Epidermal melanocyte (primary cell): ENCODE measurements around the gene CRABP2.

Experiments
- DNase-seq: peaks from one replicate; pipeline ENCODE4 v3.0.0; 2011; ENCODE audit warnings: low spot score; ENCODE audit not compliant: insufficient read length

Gene CRABP2

DNA sequence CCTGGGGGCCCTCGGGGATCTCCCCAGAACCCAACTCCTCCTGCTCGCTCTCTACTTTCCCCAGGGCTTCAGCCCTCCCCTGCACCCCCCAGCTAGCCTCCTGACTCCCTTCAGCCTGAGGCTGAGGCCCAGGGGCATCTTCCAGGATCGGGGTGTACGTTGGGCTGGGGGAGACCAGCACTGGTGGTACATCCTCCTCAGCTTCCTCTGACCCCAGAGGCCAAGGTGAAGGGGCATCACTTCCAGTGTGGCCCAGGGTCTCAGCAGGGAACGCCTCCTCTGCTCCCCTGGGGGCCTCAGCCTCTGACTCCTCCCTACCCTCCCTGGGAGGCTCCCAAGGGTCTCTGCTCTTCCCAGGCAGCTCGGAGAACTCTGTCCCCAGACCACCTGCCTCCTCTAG lies 35.0 kb downstream of the CRABP2 start:
- no peak for DNase-seq

DNA sequence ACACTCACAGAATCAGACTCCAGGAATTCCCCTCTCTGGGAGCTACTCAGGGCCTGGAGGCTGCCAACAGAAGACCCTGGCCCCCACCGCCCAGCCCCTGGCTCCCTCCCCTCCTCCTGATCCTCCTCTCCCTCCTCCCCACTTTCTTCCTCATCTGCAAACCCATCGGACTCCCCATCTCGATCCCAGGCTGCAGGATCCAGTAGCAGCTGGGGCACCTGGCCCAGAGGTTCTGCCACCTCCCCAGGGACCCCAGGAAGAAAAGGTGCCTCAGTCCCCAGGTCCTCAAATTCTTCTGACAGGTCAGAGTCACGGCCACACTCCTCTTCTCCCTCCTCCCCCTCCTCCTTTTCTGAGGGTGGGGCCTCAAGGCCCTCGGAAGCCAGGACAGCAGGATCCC lies 35.6 kb downstream of the CRABP2 start:
- no peak for DNase-seq

DNA sequence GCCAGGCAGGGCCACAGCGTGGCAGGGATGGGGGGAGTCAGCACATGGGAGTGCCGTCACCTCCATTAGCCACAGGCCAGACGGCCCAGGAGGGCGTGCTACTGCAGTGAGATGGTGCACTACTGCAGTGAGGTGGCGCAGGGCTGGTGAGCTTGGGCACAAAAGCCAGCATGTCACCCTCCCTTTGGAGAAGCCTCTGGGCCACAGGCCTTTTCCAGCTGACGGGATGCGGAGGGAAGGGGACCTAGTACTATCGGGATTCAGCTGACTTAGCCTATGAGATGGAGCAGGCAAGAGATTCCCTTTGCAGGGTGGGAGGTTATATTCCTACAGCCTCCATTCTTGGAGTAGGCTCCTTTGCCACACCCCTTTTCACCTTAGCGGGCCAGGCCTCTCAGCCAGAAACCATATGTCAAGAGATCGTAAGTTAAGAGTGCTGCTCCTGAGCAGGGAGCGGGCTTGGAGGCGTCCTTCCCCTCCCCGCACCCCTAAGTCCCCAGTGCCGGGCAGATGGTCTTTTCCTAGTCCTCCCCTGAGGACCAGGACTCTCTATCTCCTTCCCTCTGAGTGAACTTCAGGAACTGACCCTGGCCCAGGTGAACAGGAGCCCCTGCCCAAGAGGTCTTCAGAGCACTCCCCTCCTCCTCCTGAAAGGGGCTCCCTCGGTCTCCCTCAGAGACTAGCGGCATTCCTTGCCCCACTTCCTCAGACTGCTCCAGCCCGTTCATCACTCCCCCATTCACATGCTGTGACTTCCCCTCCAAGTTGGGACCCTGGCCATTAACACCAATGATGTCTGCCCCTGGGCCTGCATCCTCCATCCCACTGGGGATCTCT lies 36.4 kb downstream of the CRABP2 start:
- DNase-seq, result no peak

DNA sequence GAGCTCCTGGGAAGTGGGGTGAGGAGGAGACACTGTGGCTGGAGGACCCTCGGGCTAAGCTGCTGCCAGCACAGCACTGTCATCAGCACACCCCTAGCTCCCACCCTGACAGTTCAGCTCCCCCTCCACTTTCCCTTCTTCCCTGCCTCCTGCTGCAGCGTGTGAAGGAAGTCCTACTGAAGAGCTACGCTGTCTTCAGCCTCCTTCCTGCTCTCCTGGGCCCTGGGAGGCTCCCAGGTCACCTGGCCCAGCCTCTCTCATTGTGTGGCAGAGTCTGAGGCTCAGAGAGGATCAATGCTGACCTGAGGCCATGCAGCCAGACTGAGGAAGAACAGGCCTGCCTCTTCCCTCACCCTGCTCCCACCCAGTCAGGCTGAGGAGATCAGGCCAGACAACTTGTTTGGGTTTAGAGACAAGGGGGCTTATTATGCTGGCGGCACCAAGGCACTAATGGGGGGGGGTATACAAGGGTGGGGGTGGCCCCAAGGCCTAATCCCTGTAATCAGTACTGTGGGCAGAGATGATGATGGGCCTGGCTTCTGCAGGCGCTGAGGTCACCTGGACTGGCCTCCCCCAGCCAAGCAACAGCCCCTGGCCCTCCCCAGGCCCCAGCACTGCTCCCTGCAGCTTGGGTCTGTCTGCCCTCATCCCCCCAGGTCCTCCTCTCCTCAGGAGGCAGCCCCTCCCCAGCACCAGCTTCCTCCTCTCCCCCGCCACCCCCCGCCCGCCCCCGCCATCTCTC lies 37.2 kb downstream of the CRABP2 start:
- no peak for DNase-seq

DNA sequence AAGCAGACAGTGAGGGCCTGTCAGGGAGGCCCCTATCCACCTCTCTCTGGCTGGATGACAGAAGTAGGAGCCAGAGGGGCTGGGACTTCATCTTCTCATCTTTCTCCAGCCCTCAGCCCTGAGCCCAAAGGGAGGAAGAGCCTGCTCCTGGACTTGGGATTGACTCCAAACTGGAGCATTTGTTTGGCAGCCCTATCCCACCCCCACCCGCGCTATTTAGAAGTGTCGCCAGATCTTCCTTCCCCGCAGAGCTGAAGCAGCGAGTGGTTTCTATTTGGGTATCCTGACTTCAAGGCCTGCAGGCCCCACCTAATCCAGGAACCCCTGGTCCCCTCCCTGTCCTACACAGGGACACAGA lies 37.8 kb downstream of the CRABP2 start:
- no peak for DNase-seq

DNA sequence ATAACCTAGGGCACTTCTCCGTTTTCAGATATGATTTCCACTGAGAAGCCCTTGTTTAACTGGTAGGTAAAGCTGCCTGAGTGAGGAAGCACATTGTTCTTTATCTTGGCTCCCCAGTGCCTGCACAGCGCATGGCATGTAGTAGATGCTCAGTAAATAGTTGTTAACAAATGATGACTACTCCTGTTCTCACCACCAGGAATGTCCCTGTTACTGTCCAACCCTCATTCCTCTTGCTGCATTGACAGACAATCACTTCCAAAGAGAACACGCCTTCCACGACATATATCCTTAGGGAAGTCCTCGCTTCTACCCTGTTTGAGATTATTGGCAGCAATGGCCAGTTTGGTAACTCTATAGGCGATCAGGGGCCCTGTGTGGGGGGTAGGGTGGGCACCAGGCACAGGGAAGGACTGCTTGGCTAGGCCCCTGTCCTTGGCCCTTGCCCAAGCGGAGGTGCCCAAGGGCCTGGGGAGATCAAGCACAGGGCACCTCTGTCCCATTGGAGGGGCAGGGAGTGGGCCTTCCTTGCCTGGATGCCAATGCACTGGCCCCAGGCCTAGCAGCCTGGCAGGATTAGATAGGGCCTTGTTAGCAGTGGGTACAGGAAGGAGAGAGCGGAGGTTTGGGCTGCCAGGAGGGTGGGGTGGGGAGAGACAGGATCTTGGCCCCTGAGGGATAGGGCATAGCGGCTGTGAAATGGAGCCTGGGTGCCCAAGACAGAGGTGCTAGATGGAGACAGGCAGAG lies 38.3 kb downstream of the CRABP2 start:
- DNase-seq, result no peak

DNA sequence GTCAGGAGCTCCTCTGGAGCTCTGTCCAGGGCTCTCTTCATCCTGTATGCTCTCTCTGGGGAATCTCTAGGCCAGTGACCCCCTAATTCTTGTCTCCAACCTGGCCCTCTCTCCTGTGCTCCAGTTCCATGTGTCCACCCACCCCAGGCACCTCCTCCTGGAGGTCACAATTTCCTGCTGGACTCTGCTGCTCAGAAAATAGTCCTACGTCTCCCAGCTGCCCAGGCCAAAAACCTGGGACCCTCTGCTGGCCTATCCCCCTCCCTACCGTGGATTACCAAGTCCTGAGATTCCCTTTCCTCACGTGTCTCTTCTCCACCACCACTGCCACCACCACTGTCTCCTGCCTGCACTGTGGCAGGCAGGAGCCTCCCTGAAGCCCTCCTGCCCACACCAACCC lies 39.8 kb downstream of the CRABP2 start:
- DNase-seq, result no peak

DNA sequence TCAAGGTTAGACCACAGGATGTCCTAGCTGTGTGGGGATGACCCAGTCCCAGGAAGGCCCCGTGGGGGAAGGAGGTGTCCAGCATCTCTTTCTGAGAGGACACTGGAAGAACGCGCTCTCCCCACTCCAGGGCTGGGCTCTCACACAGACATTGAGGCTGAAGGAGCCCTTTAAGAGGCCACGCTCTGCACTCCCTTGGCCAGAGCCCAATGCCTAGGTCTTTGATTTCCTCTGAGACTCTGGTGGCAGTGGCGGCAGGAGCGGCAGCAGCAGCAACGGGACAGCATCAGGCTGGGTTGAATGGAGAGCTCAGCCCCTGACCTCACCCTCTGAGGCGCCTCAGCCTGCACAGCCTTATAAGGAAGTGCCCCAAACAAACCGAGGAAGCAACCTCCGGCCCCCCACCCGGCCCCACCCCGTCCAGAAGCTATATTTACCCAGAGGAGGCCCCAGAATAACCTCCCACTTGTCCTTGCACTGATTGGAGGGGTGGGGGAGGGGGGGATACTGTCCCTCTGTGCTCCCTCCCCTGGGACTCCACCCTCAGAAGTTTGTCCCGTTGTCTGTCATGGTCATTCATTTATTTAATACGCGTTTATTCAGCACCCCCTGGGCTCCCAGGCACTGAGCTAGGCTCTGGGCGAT lies 40.5 kb downstream of the CRABP2 start:
- DNase-seq, result no peak

DNA sequence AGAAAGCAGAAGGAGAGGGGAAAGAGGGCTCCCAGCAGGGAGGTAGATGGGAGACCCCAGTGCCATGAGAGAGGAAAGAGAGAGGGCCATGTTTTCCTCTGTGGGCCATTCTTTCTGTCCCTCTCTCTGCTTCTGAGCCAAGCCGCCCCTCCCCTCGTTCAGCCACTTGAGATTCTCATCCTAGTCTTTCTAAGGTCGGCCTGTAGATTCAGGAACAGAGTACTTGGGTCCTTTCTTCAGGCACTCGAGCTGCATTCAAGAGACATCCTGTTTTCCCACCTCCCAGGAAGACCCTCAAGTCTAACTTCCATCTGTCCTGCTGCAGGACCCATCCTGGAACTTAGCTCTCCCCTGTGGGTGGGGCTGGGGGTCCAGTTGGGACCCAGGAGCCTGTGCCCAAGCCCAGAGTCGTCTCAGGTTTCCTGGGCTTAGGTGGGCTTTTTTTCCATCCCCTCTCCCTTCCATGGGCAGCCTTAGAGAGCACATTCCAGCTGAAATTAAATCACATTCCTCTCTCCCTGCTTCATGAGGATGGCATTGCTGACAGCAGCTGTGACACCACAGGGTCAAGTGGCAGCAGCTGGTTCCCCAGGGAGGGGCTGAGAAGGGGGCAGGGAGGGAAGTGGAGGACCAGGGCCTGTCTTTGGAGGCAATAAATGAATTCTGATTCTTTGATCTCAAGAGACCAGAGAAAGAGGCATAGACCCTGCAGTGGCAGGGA lies 41.2 kb downstream of the CRABP2 start:
- peak; percentile 36 for DNase-seq

DNA sequence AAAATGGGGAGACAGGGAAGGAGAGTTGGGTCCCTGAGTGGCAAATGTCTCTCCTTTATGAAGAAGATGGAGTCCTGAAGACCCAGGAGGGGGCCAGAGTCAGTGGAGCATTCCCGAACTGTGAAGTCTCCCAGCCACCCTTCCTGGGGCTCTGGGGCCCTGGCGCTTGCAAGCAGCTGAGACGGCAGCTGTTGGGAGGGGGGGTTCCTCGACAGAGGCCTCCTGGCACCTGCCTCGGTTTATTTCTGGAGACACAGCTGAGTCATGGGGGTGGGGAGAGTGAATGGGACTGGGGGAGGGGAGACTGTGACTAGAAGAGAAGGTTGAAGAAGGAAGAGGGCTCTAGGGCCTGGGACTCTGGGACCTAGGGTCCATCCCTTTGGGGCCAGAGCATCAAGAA lies 42.2 kb downstream of the CRABP2 start:
- DNase-seq, result no peak

DNA sequence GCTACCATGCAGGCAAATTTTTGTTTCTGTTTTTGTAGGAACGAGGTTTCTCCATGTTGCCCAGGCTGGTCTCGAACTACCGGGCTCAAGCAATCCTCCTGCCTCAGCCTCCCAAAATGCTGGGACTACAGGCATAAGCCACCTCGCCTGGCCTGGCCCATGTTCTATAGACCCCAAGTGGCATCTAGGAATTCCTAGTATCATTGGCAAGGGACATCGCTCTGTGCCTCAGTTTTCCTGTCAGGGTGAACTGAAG lies 42.7 kb downstream of the CRABP2 start:
- no peak for DNase-seq

DNA sequence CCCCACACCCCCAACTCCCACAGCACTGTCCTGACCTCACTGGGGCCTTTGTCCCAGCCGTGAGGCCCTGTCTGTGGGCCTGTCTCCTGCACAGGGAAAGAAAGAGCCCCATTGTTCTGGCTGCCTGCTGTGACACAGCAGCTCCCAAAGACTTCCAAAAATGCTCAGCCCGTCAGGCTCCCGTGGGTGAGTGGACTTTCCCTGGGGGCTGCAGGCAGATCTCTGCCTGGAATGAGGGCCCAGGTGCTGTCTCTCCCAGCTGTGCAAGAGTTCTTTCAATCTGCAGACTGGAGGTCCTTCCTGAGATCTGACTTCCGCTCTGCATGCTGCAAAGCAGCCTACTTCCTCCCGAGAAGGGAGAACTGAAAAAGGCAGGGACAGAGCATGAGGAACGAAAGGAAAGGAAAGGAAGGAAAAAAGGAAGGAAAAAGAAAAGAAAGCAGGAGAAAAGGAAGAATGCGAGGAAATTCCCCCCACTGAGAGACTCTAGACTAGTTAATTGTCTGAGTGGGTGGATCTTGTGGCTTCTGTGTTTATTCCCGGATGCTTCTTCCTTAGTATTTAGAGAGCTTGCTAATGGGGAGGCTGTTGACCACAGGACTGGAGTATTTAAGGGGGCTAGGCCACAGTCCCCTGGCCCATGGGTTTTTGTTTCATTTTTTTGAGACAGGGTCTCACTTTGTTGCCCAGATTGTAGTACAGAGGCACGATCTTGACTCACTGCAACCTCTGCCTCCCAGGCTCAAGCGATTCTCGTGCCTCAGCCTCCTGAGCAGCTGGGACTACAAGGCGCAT lies 43.2 kb downstream of the CRABP2 start:
- no peak for DNase-seq

DNA sequence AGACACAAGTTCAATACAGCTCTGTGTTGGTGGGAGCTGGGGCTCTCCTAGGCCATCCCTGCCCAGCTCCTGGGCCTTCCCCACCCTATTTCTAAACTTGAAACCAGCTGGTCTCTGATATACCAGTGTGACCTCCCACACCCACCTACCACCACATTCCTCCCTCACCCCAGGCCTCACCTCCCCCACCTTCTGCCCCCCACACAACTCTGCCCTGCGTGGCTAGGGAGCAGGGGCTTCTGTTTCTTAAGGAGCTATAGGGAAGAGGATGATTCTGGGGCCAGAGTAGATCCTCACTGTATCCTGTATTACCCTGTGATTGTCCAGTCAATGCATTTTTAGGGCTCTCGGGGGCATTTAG lies 44.7 kb downstream of the CRABP2 start:
- DNase-seq, result no peak

DNA sequence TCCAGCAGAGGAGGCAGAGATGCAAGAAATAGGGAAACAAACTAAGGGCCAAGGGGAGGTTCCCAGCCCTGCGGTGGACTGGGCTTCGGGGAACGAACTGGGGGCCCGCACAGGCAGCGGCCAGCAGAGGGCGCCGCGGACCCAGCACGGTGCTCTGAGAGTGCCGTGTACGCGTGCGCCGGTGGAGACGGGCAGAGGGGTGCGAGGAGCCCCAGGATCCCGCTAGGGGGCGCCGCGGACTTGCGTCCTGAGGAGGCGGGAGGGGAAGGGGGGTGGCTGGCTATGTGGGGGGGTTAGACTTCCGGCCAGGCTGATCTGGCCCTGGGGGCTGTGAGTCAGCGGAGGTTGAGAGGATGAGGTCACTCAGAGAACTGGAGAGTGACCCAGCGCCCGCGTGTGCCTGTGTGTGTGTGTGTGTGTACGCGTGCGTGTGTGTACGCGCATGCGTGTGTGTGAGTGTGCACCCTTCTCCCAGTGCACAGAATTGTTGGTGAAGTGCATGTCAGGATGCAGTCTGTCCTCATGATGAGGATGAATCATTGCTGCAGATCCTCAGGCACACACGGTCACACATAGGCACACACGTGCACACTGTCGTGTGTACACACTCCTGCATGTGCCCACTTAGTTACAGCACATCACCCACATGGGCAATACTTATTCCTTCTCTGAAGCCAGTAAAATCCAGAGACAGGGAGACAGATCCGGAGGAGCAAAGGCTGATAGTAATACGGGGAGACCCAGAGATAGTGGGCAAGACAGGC lies 45.2 kb downstream of the CRABP2 start:
- peak; percentile 96 for DNase-seq

DNA sequence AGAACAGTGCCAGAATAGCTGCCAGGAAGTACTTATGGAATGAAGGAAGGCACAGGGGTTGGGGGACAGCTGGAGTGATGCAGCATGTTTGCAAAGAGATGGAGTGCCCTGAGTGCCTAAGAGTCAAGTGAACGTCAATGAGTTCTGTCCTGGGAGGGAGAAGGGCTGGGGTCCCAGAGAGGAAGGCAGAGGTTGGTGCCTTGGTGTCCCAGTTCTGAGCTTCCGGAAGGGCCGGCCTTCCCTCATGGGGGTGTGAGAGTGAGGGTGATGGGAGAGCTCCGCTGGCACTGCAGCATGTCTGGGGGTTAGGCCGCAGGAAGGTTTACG lies 45.8 kb downstream of the CRABP2 start:
- DNase-seq, result no peak

DNA sequence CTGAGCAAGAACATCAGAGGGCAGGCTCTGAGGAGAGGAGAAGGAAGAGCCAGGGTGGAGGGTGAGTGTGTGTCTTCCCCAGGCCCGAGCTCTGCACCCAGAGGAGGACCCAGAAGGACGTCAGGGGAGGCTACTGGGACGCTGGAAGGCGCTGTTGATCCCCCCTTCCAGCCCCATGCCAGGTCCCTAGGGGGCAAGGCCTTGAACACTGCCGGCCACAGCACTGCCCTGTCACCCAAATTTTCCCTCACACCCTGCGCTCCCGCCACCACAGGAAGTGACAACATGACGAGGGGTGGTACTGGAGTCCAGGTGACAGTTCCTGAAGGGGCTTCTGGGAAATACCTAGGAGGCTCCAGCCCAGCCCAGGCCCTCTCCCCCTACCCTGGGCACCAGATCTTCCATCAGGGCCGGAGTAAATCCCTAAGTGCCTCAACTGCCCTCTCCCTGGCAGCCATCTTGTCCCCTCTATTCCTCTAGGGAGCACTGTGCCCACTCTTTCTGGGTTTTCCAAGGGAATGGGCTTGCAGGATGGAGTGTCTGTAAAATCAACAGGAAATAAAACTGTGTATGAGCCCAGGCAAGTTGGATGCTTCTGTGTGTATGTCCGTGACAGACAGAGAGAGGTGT lies 46.3 kb downstream of the CRABP2 start:
- DNase-seq, result no peak

DNA sequence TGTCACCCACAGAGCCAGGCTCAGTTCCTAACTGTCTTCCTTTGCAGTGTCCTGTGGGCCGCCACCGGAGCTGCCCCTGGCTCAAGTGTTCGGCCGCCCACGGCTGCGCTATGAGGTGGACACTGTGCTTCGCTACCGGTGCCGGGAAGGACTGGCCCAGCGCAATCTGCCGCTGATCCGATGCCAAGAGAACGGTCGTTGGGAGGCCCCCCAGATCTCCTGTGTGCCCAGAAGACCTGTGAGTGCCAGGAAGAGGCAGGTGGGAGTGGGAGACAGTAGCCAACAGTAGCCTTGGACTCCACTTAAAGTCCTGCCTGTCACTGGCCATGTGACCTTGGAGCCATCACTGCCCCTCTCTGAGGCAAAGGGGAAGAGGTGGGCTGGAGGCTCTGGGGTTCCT lies 46.9 kb downstream of the CRABP2 start:
- no peak for DNase-seq

DNA sequence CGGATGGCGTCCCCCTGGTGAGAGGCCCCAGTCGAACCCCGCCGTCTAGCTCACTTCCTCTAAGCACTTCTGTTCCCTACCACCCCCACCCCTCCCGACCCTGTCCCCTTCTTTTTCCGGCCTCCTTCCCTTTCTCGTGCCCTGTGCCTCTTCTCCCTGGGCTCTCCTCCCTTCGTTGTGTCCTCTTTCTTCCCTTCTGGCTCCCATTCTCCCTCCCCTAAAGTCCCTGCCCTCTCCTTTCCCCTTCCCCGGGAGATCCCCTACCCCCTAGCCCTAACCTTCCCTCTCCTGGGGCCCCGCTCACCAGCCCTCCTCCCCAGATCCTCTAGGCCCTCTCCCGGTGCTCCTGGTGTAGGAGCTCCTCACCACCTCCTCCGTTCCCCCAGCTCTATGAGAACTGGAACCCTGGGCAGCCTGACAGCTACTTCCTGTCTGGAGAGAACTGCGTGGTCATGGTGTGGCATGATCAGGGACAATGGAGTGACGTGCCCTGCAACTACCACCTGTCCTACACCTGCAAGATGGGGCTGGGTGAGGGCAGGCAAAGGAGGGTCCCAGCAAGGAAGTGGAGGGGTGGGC lies 47.6 kb downstream of the CRABP2 start:
- DNase-seq, result no peak
